RWPE1 (cell line): ENCODE data around the gene MBNL1.

ENCODE experiments used
- CTCF ChIA-PET: fragments of 350-600 bp; sonication (Branson Sonifier 250); formaldehyde crosslinking; extraction: SDS; loops from one replicate; lab custom pipeline; 2021; lab: Yijun Ruan, JAX
- POLR2A ChIA-PET: fragments of 400-600 bp; formaldehyde crosslinking; extraction: SDS; loops from one replicate; lab custom pipeline; 2020; ENCODE audit warnings: antibody characterized with exemption; ENCODE audit not compliant: low non-redundant PET; lab: Yijun Ruan, JAX
- DNase-seq: peaks from one replicate; pipeline ENCODE4 v3.0.0; 2012; ENCODE audit warnings: low spot score
- H3K27ac ChIP-seq: fragments of 450-650 bp; 2 replicates; pipeline ENCODE4 v1.5.1; 2017
- CTCF ChIP-seq: fragments of 450-650 bp; conservative IDR thresholded peaks from 2 replicates; pipeline ENCODE4 v1.5.1; 2017; ENCODE audit warnings: low read depth, mild to moderate bottlenecking

MBNL1 gene

GRCh38 chr3:152261329-152261728 is 7.4 kb upstream of the MBNL1 start:
- no peak for DNase-seq
- CTCF ChIA-PET, result no interaction called here
- no peak for TF ChIP-seq CTCF
- H3K27ac ChIP-seq, result no peak overlapping the region
- POLR2A ChIA-PET, result no interaction called here

- no peak for TF ChIP-seq CTCF
- H3K27ac ChIP-seq, result no peak overlapping the region
- ChIA-PET CTCF (interaction anchor here (0.6 kb wide), 1 partner anchor 930 kb away, joined by 3 read pairs; no protein-coding TSS in a partner anchor), POLR2A (no interaction called here)
- DNase-seq, result no peak
Measured at GRCh38 chr3:152263711-152264110, 5.0 kb upstream of the MBNL1 start.

GRCh38 chr3:152264378-152264777 is 4.4 kb upstream of the MBNL1 start:
- DNase-seq, result no peak
- H3K27ac ChIP-seq, result no peak overlapping the region
- TF ChIP-seq CTCF, result no peak
- ChIA-PET CTCF (interaction anchor here (0.6 kb wide), 1 partner anchor 929 kb away, joined by 3 read pairs; no protein-coding TSS in a partner anchor), POLR2A (no interaction called here)

GRCh38 chr3:152266221-152266995 is 2.3 kb upstream of the MBNL1 start:
- no peak for TF ChIP-seq CTCF

GRCh38 chr3:152267831-152268554 is 736 bp upstream of the MBNL1 start:
- no peak for DNase-seq
- no peak for TF ChIP-seq CTCF
- H3K27ac ChIP-seq, result peak overlapping the region; percentile 99
- POLR2A ChIA-PET, result no interaction called here
- CTCF ChIA-PET, result no interaction called here

More at GRCh38 chr3:152266221-152266995, 2.3 kb upstream of the MBNL1 start:
- peak overlapping the region; percentile 94 for H3K27ac ChIP-seq
- POLR2A ChIA-PET, result no interaction called here
- CTCF ChIA-PET, result no interaction called here
- DNase-seq, result peak; percentile 83

- POLR2A ChIA-PET, result no interaction called here
- CTCF ChIA-PET, result interaction anchor here (0.6 to 0.7 kb wide), 3 partner anchors 8 to 39 kb away, joined by 3 to 5 read pairs (median 5); no protein-coding TSS in a partner anchor
- TF ChIP-seq CTCF, result no peak
- peak overlapping the region; percentile 99 for H3K27ac ChIP-seq
- DNase-seq, result peak; percentile 50
Measured at GRCh38 chr3:152269056-152269830, 514 bp downstream of the MBNL1 start.
